ENCODE results near the gene RUBCN. TPM values are rescaled to one million over a fixed set of nuclear protein-coding genes. Genes with fewer than 3 reads are reported as not detected.
"Not testable (repeated sequence)": the region's sequence is repeated elsewhere in the genome, so short reads cannot be mapped to it uniquely, and the experiment has no call there.

RUBCN gene
- total RNA-seq, 2 donors from 2014 or later = 32.3 to 32.7 TPM

DNA sequence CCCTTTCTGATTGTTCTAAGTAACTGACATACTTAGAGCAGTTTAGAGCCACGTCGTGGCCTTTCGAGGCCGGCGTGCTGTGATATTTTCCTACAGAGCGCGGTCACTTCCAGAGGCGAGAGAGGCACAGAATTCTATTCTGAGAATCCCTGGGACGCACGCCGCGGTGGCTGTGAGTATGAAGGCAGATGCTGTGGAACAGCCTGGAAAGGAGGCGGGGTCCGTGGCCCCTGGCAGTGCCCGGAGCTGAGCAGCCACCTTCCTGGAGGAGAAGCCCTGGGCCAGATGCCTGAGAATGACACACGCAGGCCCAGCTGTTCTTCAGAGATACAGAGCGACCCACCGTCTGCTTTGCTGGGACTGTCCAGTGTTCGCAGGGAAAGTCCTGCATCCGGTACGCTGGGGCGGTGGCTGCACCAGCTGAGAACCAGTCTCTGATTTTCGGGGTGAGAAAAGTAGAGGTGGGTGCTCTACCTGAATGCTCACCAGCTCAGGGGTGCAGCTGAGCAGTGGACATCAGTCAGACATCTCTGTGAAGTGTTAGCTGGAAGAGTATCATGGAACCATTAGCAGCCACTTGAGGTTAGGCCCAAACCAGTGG lies 75.4 kb downstream of the RUBCN start:
- H3K36me3 ChIP-seq; H3K27ac ChIP-seq; H3K4me1 ChIP-seq; DNase-seq (ENCODE audit: low spot score); H3K9me3 ChIP-seq; H3K27me3 ChIP-seq; H3K4me3 ChIP-seq: not testable (repeated sequence)

DNA sequence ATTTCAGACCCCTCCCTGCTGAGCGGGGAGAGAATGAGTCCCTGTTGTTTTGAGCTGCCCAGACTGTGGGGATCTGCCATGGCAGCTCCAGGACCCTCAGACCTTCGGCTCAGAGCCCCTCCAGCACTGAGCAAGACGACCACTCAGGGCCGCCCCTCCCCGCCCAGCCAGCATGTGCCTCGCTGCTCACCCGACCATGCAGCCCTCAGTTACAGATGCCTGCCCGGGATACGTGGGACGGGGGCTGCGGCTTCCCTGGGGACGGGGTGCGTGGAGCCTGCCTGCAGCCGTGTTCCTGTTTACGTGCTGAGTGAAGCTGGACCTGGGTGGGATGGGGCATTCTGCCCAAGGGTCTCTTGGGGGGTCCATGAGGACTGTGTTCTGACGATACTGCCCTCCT lies 77.0 kb downstream of the RUBCN start:
- not testable (repeated sequence) for H3K36me3 ChIP-seq; H3K4me3 ChIP-seq; H3K27me3 ChIP-seq; DNase-seq (ENCODE audit: low spot score); H3K9me3 ChIP-seq; H3K4me1 ChIP-seq; H3K27ac ChIP-seq

DNA sequence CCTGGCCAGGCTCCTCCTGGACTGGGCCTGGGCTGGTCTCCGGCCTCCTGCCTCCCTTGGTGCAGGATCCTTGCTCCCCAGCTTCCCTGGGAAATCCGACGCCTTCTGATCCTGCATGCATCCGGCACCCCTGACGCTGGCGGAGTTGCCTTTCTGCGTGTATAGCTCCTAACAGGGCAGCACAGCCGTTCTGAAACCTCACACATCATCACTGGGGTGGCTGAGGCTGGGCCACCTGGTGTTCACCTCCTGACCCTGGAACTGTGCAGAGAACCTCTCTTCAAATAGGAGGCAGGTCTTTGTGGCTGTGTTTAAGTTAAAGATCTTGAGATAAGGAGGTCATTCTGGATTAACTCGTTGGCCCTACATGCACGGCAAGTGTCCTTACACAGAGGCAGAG lies 77.6 kb downstream of the RUBCN start:
- not testable (repeated sequence) for H3K27ac ChIP-seq; H3K36me3 ChIP-seq; H3K9me3 ChIP-seq; H3K27me3 ChIP-seq; H3K4me1 ChIP-seq; DNase-seq (ENCODE audit: low spot score); H3K4me3 ChIP-seq

DNA sequence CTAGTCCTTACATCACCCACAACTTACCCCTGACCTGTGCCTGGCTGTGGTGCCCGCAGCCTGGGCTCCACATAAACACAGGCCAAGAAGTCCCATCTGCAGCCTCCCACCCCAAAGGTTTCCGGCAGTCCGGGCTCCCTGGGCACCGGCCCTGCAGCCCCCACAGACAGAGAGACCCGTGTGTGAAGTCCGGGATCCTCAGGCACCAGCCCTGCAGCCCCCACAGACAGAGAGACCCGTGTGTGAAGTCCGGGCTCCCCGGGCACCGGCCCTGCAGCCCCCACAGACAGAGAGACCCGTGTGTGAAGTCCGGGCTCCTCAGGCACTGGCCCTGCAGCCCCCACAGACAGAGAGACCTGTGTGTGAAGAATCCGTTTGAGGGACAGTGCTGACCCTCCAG lies 78.0 kb downstream of the RUBCN start:
- not testable (repeated sequence) for H3K36me3 ChIP-seq; DNase-seq (ENCODE audit: low spot score); H3K4me3 ChIP-seq; H3K27ac ChIP-seq; H3K9me3 ChIP-seq; H3K27me3 ChIP-seq; H3K4me1 ChIP-seq

DNA sequence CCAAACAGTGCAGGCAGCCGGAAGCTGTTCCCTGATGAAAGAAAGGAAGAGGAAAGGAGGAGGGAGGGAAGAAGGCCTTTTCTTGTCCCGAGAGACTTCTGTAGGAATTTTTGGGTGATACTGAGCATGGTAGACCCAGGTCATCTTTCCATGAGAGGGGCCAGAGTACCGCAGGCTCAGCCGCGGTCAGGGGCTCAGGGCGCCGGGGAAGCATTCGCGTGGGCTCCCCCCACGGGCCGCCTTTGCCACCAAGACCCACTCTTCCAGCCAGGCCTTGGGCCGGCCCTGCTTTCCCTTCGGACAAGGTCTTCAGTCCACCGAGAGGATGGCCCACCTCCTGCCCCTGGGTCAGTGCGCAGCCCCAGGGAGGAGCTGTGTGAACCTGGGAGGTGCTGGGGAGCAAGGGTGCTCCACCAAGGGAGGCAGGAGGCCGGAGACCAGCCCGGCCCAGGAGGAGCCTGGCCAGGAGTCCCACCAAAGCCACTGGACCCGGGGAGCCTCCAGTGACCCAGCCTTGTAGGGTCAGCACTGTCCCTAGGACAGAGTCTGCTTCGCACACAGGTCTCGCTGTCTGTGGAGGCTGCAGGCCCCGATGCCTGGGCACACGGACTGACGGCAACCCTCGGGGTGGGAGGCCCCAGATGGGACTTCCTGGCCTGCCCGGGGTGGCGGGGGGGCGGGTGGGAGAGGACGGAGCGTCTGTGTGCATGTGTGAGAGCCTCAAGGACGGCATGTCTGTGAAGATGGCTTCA lies 79.0 kb downstream of the RUBCN start:
- H3K27me3 ChIP-seq; H3K36me3 ChIP-seq; H3K4me1 ChIP-seq; H3K27ac ChIP-seq; H3K9me3 ChIP-seq; DNase-seq (ENCODE audit: low spot score); H3K4me3 ChIP-seq: not testable (repeated sequence)

DNA sequence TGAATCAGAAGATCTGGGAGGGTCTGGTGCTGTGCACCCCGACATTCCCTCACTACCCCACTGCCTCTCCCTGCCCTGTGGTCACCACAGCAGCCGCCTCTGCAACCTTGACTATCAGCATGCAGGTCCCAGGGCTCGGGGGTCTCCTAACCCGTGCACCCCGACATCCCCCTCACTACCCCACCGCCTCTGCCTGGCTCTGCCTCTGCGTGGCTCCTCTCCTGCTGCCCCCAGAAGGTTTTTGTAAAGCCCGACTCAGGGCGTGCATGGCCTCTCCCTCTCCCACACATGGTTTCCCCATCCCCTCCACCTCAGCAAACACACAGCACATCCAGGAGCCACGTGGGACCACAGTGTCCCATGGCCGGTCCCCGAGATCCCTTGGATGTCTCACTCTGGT lies 79.7 kb downstream of the RUBCN start:
- H3K9me3 ChIP-seq; H3K27ac ChIP-seq; DNase-seq (ENCODE audit: low spot score); H3K4me3 ChIP-seq; H3K36me3 ChIP-seq; H3K4me1 ChIP-seq; H3K27me3 ChIP-seq: not testable (repeated sequence)

DNA sequence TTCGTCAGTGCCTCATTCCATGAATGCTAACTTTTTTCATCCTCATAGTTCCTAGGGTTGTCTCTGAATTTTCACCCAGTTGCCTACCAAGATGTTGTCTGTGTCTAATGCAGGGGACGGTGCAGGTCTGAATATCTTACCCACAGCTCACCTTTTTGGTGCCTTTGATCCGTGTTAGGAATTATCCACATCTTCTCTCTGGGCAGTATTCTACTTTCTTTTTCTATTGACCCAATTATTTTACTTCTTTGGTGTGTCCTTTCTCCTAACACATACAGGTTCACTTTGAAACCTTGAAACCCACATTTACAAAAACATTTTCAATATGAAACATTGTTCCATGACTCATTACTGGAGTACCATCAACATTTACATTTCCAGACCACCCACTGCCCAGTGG lies 80.6 kb downstream of the RUBCN start:
- DNase-seq (ENCODE audit: low spot score); H3K36me3 ChIP-seq; H3K4me1 ChIP-seq; H3K27me3 ChIP-seq; H3K4me3 ChIP-seq; H3K27ac ChIP-seq; H3K9me3 ChIP-seq: not testable (repeated sequence)

DNA sequence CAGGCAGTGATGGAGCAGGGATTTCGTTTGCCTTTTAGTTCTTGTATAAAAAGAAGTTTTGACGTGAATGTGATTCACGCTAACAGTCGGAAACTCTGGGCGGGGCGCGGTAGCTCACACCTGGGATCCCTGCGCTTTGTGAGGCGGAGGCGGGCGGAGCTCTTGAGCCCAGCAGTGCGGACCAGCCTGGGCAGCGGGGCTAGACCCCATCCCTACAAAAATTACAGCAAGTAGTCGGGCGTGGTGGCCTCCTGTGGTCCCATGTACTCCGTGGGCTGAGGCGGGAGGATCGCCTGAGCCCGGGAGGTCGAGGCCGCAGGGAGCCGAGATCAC lies 81.7 kb downstream of the RUBCN start:
- H3K27ac ChIP-seq; DNase-seq (ENCODE audit: low spot score); H3K9me3 ChIP-seq; H3K36me3 ChIP-seq; H3K4me3 ChIP-seq; H3K27me3 ChIP-seq; H3K4me1 ChIP-seq: not testable (repeated sequence)

DNA sequence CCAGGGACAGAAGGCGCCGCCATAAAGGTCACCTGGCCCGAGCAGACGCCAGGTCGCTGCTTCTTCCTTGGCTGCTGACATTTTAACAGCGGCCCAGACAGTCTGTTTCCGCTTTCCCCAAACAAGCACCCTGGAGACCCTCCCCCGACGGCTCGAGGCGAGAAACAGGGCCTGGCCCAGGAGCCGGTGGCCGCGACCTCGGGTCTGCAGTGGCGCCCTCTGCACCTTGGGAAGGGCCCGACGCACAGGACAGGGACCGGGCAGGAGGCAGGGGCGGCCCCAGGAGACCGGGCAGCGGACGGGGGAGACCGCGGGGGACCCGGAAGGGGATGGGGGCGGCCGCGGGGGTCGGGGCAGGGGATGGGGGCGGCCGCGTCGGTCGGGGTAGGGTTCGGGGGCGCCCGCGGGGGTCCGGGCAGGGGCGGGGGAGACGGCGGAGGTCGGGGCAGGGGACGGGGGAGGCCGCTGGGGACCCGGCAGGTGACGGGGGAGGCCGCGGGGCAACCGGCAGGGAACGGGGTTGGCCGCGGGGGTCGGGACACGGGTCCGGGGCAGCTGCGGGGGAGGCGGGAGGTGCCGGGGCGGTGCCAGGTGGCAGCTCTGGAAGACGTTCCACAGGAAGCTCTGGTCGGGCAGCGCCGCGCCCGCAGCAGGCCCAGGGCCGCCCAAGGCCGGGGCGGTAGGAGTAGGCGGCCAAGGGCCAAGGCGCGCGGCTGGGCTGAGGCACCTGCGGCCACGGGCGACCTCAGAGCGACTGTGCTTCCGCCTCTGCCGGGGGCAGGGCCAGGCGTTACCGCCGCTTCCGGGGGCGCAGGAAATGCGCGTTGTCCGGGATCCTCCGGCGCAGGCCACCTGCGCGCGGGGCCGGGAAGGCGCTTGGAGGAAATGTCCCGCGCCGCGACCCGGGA lies 82.4 kb downstream of the RUBCN start:
- not testable (repeated sequence) for H3K36me3 ChIP-seq
- Histone ChIP-seq H3K27ac (peak overlapping the region in 1 of 2 donors; percentile 4), H3K4me3 (peak overlapping the region in 1 of 2 donors; percentile 48)

DNA sequence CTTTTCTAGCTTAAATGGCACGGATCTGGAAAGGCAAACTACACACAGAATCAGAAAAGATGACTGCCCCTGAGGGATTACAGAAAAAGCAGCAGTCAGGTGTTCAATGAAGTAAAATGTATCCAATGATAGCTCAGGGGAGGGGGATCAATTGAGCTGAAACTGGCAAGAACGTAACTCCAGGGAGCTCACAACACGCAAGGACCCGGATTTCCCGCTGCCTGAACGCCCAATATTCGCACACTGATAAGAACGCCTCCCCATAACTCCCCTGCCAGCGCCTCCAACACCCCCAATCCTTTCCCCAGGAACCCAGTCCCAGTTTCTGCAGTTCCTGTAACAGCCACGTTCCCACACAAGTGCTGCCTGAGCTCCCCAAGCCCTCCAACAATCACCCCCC lies 83.8 kb downstream of the RUBCN start:
- H3K27me3 ChIP-seq; H3K4me1 ChIP-seq; H3K9me3 ChIP-seq; H3K36me3 ChIP-seq; DNase-seq (ENCODE audit: low spot score); H3K27ac ChIP-seq; H3K4me3 ChIP-seq: not testable (repeated sequence)

More for the DNA sequence above, 82.4 kb downstream of the RUBCN start:
- not testable (repeated sequence) for H3K9me3 ChIP-seq; H3K4me1 ChIP-seq; DNase-seq (ENCODE audit: low spot score); H3K27me3 ChIP-seq

DNA sequence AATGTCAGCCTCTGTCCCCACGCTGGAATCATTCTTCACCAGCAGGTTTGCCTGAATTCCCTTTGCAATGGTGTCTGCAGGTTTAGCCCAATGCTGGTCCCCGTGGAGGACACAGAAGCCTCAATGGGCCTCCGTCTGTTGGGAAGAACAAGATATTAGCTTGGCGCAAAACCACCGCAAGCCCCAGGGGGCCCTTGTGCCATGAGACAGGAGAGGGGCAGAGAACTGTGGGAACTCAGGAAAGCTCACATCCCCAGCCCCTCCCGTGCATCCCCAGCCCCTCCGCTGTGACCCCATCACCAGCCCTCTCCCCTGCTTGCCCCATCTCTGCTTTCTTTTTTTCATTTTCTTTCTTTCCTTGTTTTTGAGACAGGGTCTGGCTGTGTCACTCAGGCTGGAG lies 89.1 kb downstream of the RUBCN start:
- not testable (repeated sequence) for DNase-seq (ENCODE audit: low spot score); H3K9me3 ChIP-seq; H3K36me3 ChIP-seq; H3K27me3 ChIP-seq; H3K27ac ChIP-seq; H3K4me3 ChIP-seq; H3K4me1 ChIP-seq

DNA sequence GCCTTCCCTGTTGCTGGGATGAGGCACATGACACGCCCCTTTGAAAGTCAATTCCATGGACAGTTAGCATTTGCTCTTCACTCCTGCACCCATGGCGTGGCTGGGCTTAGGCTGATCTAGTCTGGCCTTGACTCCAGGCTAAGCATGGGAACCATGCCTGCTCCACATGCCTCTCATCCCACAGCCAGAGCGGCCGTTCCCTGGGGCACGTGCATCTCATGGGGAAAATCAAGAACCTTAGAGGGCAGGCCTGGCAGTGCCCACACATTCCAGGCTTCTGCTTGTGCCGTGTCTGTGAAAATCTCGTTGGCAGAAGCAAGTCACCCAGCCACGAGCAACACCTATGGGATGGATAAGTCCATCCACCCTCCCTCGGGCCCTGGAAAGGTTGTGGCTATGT lies 89.5 kb downstream of the RUBCN start:
- not testable (repeated sequence) for H3K27ac ChIP-seq; DNase-seq (ENCODE audit: low spot score); H3K9me3 ChIP-seq; H3K27me3 ChIP-seq; H3K4me1 ChIP-seq; H3K36me3 ChIP-seq; H3K4me3 ChIP-seq

DNA sequence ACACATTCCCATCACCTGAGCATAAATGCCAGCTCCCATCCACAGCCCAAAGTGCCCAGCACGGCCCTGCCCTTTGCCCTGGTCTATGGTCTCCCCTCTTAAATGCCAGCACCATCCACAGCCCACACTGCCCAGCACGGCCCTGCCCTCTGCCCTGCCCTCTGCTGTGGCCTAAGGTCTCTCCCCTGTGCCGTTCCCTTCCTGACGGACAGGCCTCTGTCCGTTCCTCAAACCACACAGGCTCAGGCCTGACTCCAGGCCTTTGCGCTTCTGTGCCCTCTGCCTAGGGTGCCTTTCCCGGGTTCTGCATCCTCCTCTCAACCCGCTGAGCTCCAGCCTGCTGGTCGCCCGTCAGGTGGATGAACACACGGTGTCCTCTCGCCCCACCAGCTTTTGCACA lies 90.4 kb downstream of the RUBCN start:
- not testable (repeated sequence) for H3K27me3 ChIP-seq; H3K36me3 ChIP-seq; H3K9me3 ChIP-seq; DNase-seq (ENCODE audit: low spot score); H3K4me3 ChIP-seq; H3K4me1 ChIP-seq; H3K27ac ChIP-seq

DNA sequence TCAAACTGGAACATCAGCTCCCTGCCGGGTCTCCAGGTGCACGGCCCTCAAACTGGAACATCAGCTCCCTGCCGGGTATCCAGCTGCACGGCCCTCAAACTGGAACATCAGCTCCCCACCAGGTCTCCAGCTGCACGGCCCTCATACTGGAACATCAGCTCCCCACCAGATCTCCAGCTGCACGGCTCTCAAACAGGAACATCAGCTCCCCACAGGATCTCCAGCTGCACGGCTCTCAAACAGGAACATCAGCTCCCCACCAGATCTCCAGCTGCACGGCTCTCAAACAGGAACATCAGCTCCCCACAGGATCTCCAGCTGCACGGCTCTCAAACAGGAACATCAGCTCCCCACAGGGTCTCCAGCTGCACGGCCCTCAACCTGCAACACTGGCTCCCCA lies 99.1 kb downstream of the RUBCN start:
- not testable (repeated sequence) for H3K4me3 ChIP-seq

DNA sequence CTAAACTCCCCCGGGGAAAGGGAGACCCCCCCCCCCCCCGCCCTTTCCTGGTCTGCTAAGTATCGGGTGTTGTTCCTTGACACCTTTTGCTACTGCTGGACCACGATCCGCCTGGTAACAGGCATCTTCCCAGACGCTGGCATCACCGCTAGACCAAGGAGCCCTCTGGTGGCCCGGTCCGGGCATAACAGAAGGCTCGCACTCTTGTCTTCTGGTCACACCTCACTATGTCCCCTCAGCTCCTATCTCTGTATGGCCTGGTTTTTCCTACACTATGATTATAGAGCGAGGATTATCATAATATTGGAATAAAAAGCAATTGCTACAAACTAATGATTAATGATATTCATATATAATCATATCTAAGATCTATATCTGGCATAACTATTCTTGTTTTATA lies 104.7 kb downstream of the RUBCN start:
- H3K36me3 ChIP-seq; H3K9me3 ChIP-seq; H3K27me3 ChIP-seq; H3K4me3 ChIP-seq; DNase-seq (ENCODE audit: low spot score); H3K27ac ChIP-seq; H3K4me1 ChIP-seq: not testable (repeated sequence)

More for the DNA sequence above, 99.1 kb downstream of the RUBCN start:
- H3K36me3 ChIP-seq; H3K4me1 ChIP-seq; H3K27ac ChIP-seq; DNase-seq (ENCODE audit: low spot score); H3K27me3 ChIP-seq; H3K9me3 ChIP-seq: not testable (repeated sequence)
